H54 (cell line): ENCODE measurements around the gene PKDCC.

Experiments
- DNase-seq: peaks from one replicate; pipeline ENCODE4 v3.0.0; 2011; ENCODE audit warnings: low spot score, mixed read lengths; ENCODE audit not compliant: insufficient read length
- FAIRE-seq: peaks from 3 replicates; lab custom pipeline; 2011; peaks lifted over from hg19 to GRCh38; lab: Jason Lieb, UNC
- POLR2A ChIP-seq: IDR thresholded peaks from 2 replicates; pipeline ENCODE4 v1.6.1; 2011; ENCODE audit warnings: low read depth, mild to moderate bottlenecking, low read length

The PKDCC gene

GRCh38 chr2:42050703-42051542, 3.1 kb downstream of the PKDCC start:
- no peak for TF ChIP-seq POLR2A
- DNase-seq (no peak), FAIRE-seq (no peak)

- no peak for TF ChIP-seq POLR2A
- FAIRE-seq (no peak), DNase-seq (no peak)
Observed at GRCh38 chr2:42051543-42052235, 3.9 kb downstream of the PKDCC start.

- DNase-seq: no peak
- FAIRE-seq: no peak
- TF ChIP-seq POLR2A: no peak
Observed at GRCh38 chr2:42052702-42053481, 5.1 kb downstream of the PKDCC start.

- FAIRE-seq: no peak
- DNase-seq: no peak
- TF ChIP-seq POLR2A: no peak
Observed at GRCh38 chr2:42053482-42053790, 5.6 kb downstream of the PKDCC start.

GRCh38 chr2:42053791-42054701, 6.2 kb downstream of the PKDCC start:
- DNase-seq (no peak), FAIRE-seq (no peak)
- TF ChIP-seq POLR2A: no peak

DNA sequence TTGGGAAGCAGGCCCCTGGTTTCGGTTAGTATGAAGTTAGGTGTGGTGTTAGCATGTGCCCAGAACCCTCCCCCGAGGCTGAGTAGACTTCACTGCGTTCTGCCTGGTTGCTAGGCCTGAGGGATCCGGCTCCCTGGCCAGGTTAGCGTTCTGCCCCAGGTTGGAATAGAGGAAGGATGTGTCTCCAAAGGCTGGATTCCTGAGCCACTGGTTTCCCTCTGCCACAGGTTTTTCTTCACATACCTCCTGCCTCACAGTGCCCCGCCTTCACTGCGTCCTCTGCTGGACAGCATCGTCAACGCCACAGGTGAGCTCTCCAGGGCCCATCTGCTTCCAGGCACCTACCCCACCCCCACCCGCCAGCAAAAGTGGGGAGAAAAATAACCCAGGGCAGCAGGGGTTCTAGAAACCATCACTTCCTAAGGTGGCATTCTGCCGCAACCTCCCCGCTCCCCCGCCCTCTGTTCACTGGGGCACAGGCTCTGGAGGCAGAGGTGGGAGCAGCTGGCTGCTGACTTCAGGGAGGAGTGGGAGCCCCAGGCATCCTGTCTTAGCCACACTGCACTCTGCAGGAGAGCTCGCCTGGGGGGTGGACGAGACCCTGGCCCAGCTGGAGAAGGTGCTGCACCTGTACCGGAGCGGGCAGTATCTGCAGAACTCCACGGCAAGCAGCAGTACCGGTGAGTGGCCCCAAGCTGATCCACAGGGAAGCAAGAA, 7.1 kb downstream of the PKDCC start:
- no peak for TF ChIP-seq POLR2A
- DNase-seq (no peak), FAIRE-seq (no peak)

- no peak for DNase-seq
- FAIRE-seq: no peak
- no peak for TF ChIP-seq POLR2A
Observed at GRCh38 chr2:42055573-42056514, 8.0 kb downstream of the PKDCC start.

GRCh38 chr2:42057159-42057901, 9.5 kb downstream of the PKDCC start:
- DNase-seq (no peak), FAIRE-seq (no peak)
- no peak for TF ChIP-seq POLR2A

- TF ChIP-seq POLR2A: no peak
- no peak for DNase-seq
- FAIRE-seq: no peak
Observed at GRCh38 chr2:42057902-42058450, 10.2 kb downstream of the PKDCC start.

DNA sequence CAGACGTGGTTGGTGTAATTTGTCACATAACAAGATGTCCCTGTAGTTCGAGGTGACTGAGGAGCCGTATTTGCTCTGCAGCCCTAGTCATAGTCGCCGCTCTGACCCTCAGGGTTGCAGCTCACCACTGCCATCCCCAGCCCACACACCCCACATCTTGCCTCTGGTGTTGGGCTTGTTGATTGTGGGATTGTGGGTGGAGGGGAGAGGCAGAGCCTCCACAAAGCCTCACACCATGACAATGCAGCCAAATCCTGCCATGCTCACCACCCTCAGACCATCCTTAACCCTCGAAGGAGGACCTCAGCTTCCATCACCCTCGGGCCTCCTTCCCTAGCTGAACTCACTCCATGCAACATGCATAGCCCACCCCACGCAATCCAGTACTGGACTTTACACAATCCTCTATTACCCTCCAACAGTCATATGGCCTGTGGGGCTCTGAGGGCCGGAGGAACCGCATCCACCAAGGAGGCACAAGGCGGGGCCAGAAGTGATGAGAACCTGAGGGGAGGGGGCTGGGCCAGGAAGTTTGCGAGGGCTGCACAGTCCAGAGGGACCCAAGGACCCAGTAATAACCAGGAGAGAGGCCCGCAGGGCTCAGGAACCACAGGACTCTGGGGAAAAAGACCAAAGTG, 11.6 kb downstream of the PKDCC start:
- FAIRE-seq (no peak), DNase-seq (no peak)
- no peak for TF ChIP-seq POLR2A
